ENCODE results near the gene MAST4.

DNA sequence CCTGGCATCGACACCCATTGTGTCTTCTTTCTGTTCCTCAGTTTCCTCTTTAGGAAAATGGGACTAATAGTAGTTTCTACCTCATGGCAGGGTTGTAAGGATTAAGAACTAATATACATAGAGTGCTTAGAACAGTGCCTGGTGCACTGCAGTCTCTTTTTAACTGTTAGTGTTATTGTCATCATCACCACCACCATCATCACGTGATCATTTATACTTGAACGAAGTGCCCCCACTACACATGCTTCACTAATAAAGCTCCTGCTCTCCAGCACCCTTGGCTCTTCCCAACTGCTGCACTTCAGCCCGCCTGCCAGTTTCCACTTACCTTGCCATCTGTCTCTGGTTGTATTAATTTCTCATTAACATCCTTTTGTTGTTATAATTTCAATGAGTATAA, 35.8 kb upstream of the MAST4 start:
- no peak for TF ChIP-seq ZNF24 (tag by site-specific recombination; IDR thresholded peaks at IDR 0.05)
- TF ChIP-seq CTCF (tag by site-specific recombination; IDR thresholded peaks at IDR 0.05), result no peak
- TF ChIP-seq ZNF274 (IDR thresholded peaks at IDR 0.05; ENCODE audit: low read length), result no peak
- TF ChIP-seq ZNF274 (tag by site-specific recombination; IDR thresholded peaks at IDR 0.05; ENCODE audit: borderline replicate concordance), result no peak
